Stimulated activated naive B cell treated with anti-CD40 and anti-IgM and Interleukin-4, amounts not matched to agents 10 μg/mL and 1 μg/mL and 100 μg/mL, for 72 hours (primary cell): ENCODE data around the gene SULT1A3.
A peak's percentile ranks its signal among the peaks of the same experiment; 100 is the strongest.
"Not testable (repeated sequence)": the region's sequence is repeated elsewhere in the genome, so short reads cannot be mapped to it uniquely, and the experiment has no call there.

Experiments used
- ATAC-seq, 2 donors: fragments of 150-1000 bp; cut with Tn5 transposase; replicated peaks; 2 replicates each; pipeline ENCODE4 v1.10.0; 2021; ENCODE audit warnings: moderate library complexity in 1 of 2
- DNase-seq: peaks from one replicate; pipeline ENCODE4 v3.0.0; 2021
- H3K27ac Mint-ChIP-seq: one replicate; pipeline ENCODE4 v1.8.0; 2022; ENCODE audit warnings: mild to moderate bottlenecking, mixed read lengths
- H3K27me3 Mint-ChIP-seq, 2 donors: one replicate each; pipeline ENCODE4 v1.8.0; 2022; ENCODE audit warnings: mixed read lengths in 2 of 2
- H3K36me3 Mint-ChIP-seq, 2 donors: one replicate each; pipeline ENCODE4 v1.8.0; 2022; ENCODE audit warnings: mixed read lengths in 2 of 2, mild to moderate bottlenecking in 1 of 2
- H3K4me1 Mint-ChIP-seq, 2 donors: one replicate each; pipeline ENCODE4 v1.8.0; 2022; ENCODE audit warnings: mixed read lengths in 2 of 2, mild to moderate bottlenecking in 1 of 2
- H3K4me3 Mint-ChIP-seq, 2 donors: one replicate each; pipeline ENCODE4 v1.8.0; 2022; ENCODE audit warnings: mild to moderate bottlenecking in 2 of 2, mixed read lengths in 2 of 2, moderate library complexity in 1 of 2
- H3K9me3 Mint-ChIP-seq, 2 donors: one replicate each; pipeline ENCODE4 v1.8.0; 2022; ENCODE audit warnings: mixed read lengths in 2 of 2, mild to moderate bottlenecking in 1 of 2

The SULT1A3 gene

DNA sequence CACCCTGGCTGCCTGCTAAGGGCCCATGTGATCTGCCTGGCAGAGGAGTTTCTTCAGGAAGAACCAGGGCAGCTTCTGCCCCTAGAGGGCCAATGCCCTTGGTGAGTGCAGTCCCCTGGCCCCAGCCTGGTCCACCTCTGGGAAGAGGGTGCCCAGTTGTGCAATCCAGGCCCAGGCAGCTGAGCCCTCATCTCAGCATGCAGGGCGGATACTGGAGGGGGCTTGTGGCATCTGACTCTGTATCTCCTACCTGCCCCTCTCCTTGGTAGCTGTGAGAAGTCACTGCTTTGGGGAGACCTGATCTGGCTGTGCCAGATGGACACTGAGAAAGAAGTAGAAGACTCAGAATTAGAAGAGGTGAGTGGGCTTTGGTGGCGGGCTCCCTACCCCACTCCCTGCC, 2.1 kb upstream of the SULT1A3 start:
- not testable (repeated sequence) for H3K9me3 Mint-ChIP-seq, H3K4me3 Mint-ChIP-seq, DNase-seq, ATAC-seq, H3K27me3 Mint-ChIP-seq, H3K36me3 Mint-ChIP-seq, H3K27ac Mint-ChIP-seq, H3K4me1 Mint-ChIP-seq

DNA sequence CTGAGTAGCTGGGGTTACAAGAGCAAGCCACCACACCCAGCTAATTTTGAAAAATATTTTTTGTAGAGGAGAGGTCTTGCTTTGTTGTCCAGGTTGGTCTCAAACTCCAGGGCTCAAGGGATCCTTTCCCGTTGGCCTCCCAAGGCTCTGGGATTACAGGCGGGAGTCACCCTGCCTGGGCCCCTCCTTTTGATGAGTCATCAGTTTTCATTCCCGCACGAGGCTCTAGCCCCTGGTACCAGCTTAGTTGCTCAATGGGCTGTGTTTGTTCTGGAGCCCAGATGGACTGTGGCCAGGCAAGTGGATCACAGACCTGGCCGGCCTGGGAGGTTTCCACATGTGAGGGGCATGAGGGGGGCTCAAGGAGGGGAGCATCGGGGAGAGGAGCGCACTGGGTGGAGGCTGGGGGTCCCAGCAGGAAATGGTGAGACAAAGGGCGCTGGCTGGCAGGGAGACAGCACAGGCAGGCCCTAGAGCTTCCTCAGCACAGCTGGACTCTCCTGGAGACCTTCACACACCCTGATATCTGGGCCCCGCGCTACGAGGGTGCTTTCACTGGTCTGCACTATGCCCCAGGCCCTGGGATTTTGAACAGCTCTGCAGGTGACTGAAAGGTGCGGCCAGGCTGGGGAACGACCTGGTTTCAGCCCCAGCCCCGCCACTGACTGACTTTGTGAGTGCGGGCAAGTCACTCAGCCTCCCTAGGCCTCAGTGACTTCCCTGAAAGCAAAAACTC, 721 bp downstream of the SULT1A3 start:
- H3K27ac Mint-ChIP-seq, DNase-seq, H3K9me3 Mint-ChIP-seq, H3K4me1 Mint-ChIP-seq, H3K27me3 Mint-ChIP-seq, H3K36me3 Mint-ChIP-seq, ATAC-seq, H3K4me3 Mint-ChIP-seq: not testable (repeated sequence)

- not testable (repeated sequence) for DNase-seq, H3K4me3 Mint-ChIP-seq, H3K9me3 Mint-ChIP-seq, H3K27ac Mint-ChIP-seq, H3K36me3 Mint-ChIP-seq, H3K4me1 Mint-ChIP-seq, H3K27me3 Mint-ChIP-seq
- ATAC-seq, result peak; percentile 64 to 66
Observed at GRCh38 chr16:30205541-30206236, 6.6 kb downstream of the SULT1A3 start.

- peak; percentile 43 to 45 for ATAC-seq
- H3K4me1 Mint-ChIP-seq, H3K36me3 Mint-ChIP-seq, H3K27me3 Mint-ChIP-seq, H3K9me3 Mint-ChIP-seq, H3K27ac Mint-ChIP-seq, DNase-seq, H3K4me3 Mint-ChIP-seq: not testable (repeated sequence)
Observed at GRCh38 chr16:30206252-30206651, 7.2 kb downstream of the SULT1A3 start.

- not testable (repeated sequence) for H3K4me1 Mint-ChIP-seq, H3K36me3 Mint-ChIP-seq, H3K4me3 Mint-ChIP-seq, DNase-seq, H3K27me3 Mint-ChIP-seq, H3K27ac Mint-ChIP-seq, H3K9me3 Mint-ChIP-seq
- ATAC-seq, result peak; percentile 66 to 69
Observed at GRCh38 chr16:30207063-30207704, 8.1 kb downstream of the SULT1A3 start.

DNA sequence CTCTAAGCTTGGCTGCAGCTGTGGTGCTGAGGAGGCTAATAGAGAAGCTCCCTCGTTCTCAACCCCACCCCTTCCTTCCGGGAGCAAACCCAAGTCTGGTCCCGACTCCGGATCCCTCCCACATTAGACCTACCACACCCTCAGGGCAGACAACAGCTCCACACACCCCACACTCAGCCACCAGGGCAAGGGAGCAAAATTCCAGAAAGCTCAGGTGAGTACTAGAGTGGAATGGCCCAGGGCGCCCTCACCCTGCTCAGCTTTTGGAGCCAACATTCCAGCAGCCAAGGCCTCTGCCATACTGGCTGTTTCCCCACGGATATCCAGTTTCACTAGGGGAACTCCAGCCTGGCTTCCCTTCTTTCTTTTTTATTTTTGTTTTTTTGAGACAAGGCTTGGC, 10.0 kb downstream of the SULT1A3 start:
- not testable (repeated sequence) for H3K27me3 Mint-ChIP-seq, H3K4me1 Mint-ChIP-seq, H3K9me3 Mint-ChIP-seq, H3K27ac Mint-ChIP-seq, DNase-seq, H3K36me3 Mint-ChIP-seq, H3K4me3 Mint-ChIP-seq, ATAC-seq

DNA sequence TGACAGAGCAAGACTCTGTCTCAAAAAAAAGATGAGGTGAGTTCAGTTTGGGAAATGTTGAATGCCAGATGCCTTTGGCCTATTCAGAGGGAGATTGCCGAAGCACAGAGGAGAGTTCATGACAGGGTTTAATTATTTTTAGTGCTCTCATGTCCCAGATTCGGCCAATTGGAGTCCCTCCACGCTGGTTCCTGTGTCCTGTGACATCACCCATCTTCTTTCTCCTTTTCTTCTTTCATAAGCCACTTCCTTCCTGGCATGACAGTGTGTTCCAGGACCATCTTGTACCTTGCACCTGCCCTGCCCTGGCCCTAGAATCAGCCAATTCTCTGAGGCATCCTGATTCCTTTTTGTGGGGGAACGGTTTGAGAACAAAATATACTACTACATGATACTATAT, 12.4 kb downstream of the SULT1A3 start:
- not testable (repeated sequence) for DNase-seq, ATAC-seq, H3K27me3 Mint-ChIP-seq, H3K9me3 Mint-ChIP-seq, H3K4me3 Mint-ChIP-seq, H3K4me1 Mint-ChIP-seq, H3K27ac Mint-ChIP-seq, H3K36me3 Mint-ChIP-seq

DNA sequence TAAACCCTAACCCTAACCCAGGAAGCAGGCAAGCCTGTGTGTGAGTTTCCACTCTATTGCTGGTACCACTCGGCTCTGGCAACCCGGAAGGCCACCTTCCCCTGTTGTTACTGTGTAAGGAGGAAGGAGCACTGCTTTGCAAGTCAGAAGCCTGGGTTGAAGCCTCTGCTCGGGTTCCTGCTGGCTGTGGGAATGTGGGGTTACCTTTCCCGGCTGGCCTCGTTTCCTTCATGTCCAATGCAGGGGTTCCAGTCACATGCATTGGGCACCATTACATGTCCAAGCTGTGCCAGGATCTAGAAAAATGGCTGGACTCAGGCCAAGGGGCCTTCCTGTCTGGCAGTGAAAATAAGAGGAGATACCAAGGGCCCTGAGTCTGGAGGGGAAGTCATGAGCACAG, 18.0 kb downstream of the SULT1A3 start:
- not testable (repeated sequence) for H3K4me1 Mint-ChIP-seq, H3K36me3 Mint-ChIP-seq, H3K9me3 Mint-ChIP-seq, DNase-seq, H3K27ac Mint-ChIP-seq, ATAC-seq, H3K27me3 Mint-ChIP-seq, H3K4me3 Mint-ChIP-seq

- H3K27me3 Mint-ChIP-seq, H3K9me3 Mint-ChIP-seq: not testable (repeated sequence)
Observed at GRCh38 chr16:30248379-30248778, 49.3 kb downstream of the SULT1A3 start, which contains the start of gene NPIPB13. NPIPB13 (minus strand) TSS chr16:30248479; CDS start chr16:30245573, 2,906 bp downstream.

More at GRCh38 chr16:30248379-30248778, 49.3 kb downstream of the SULT1A3 start, which contains the start of gene NPIPB13:
- DNase-seq, ATAC-seq, H3K36me3 Mint-ChIP-seq, H3K4me3 Mint-ChIP-seq, H3K27ac Mint-ChIP-seq, H3K4me1 Mint-ChIP-seq: not testable (repeated sequence)
